CD4-positive, alpha-beta T cell treated with Interleukin-6 for 4 hours (primary cell): ENCODE measurements around the gene ZNF646.
A peak's percentile ranks its signal among the peaks of the same experiment; 100 is the strongest.

Experiments
- DNase-seq: peaks from one replicate; pipeline ENCODE4 v3.0.0-alpha.2; 2020; ENCODE audit warnings: mixed read lengths

Gene ZNF646

DNA sequence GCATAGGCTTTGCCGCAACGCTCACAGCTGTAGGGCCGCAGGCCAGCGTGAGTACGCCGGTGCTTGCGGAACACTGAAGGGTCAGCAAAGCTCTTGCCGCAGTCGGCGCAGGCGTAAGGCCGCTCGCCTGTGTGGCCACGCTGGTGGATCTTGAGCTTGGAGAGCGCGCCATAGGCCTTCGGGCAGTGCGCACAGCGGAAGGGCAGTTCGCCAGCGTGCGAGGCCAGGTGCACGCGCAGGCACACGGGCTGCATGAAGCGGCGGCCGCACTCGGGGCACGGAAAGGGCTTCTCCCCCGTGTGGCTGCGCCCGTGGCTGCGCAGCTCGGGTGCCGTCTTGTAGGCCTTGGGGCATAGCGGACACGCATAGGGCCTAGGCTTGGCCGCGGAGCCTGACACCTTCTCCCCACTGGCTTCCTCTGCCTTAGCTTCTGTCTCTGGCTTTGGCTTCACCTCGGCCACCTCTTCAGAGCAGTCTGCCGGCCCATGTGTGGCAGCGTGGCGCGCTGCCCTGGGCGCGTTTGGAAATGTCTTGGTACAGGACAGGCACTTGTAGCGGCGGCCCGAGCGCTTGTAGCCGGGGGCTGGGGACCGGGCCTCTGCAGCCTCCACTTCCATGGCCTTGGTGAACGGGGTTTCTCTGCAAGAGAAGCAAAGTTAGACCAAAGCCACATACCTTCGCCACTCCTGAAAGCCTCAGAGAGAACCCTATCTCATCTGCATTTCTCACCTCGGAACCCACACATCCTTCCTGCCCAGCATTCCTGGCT is 10.2 kb upstream of the ZNF646 start:
- peak; percentile 21 for DNase-seq

DNA sequence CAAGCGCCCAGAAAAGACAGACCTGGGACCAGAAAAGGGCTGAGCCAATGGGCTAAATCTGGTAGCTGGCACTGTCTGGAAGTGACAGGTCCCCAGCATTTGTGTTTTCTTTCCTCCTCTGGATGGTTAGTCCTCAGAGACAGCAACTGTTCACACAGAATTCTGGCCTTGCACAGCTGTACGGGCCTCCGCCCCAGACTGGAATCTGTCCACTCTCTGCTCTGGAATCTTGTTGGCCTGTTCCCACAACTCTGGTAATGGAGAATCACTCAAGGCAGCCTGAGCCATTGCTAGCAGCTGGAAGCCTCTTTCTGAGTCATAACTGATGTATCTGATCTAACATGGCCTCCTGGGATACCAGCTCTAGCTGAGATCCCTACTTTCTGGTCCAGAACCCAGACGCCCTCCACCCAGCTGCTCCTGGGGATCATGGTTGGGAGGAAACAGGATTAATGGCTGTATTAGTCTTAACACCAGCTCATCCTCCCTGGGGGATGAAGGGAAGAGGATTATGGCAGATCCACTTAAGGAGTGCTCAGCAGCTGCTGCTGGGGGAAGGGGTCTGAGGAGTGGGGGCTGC is 9.2 kb upstream of the ZNF646 start:
- DNase-seq: no peak

DNA sequence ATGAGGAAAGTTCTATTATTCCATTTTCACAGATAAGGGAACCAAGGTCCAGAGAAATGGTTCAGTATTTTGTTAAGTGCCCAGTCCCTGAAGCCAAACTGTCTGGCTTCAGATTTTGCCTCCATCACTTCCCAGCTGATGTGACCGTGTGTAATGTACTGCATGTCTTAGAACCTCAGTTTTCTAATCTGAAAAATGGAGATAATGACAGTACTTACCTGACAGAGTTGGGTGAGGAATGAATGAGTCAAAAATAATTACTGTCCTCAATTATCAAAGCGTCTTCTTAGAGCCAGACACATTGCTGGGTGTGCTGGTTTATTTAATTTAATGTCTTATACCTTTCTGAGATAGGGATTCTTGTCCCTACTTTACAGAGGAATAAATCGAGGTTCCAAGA is 6.9 kb upstream of the ZNF646 start:
- no peak for DNase-seq

DNA sequence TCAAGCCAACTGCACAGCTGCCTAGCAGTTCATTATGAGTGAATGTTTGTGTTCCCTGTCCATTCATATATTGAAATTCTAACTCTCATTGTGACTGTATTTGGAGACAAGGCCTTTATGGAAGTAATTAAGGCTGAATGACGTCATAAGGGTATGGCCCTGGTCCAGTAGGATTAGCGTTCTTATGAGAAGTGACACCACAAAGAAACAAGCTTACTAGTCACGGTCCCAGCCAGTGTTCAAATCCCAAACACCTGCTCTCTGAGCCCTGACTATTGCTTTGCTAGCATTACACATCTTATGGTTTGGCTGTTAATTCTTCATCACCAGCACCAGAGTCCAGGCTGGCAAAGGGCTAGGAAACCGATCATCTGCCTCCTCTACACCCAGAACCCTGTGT is 2.4 kb upstream of the ZNF646 start:
- no peak for DNase-seq

DNA sequence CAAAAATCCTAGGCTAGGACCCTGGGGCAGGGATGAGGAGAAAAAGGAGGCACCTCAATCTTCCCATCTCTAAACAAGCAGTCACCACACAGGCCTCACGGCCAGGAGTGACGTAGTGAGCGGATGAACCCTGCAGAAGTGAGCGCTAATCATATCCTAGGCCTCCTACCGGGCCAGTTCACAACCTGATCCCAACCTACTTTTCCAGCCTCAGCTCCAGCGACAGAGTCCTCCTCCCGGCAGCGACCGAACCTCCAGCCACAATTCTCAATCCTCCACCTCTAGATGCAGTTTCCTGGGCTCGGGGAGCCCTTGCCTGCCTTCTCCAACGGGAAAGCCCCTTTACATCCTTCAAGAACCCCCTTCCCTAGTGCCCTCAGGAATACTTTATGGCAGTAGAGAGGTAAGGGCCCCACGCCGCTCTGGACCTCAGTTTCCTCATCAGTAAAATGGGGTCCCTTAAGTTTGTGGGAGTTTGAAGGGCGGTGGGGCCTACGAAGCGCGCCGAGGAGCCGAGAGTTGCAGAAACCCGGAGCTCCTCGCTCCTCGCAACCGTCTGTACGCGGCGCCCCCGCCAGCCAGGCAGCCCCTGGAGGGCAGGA is 1.6 kb upstream of the ZNF646 start:
- DNase-seq: peak; percentile 41

DNA sequence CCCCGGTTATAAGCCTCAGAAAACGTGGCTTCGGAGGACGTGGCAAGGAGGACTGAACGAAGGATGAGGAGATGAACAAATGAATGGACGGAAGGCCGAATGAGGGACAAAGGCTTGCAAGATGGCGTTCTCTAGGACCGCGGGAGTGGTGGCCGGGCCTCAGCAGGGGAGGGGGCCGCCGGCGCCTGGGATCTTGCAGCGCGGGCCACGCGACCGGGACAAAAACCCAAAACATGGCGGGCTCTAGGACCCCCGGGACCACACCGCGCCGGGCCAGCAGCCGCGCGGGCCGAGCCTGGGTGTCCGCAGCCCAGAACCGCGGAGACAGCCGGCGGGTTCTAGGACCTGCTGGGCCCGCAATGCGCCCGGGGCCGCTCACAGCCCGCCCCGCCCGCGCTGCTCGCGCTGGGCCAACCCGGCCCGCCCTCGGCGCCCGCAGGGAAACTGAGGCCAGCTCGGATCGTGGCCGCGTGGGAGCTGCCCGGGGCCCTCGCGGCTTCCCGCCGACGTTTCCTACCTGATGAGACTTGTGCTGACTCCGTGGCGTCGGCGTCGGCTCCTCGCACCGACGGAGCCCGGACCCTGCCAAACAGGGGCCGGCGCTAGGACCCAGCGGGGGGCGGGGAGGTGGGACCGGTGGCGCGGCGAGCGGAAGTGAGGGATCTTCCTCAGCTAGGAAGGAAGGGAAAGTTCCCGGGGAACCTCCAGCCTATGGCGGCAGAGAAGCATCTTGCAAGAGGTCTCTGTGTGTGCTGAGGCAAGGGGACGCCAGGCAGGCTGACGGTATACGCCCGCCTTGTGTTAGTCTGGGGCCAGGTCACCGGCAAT is 866 bp upstream of the ZNF646 start:
- peak; percentile 85 for DNase-seq

DNA sequence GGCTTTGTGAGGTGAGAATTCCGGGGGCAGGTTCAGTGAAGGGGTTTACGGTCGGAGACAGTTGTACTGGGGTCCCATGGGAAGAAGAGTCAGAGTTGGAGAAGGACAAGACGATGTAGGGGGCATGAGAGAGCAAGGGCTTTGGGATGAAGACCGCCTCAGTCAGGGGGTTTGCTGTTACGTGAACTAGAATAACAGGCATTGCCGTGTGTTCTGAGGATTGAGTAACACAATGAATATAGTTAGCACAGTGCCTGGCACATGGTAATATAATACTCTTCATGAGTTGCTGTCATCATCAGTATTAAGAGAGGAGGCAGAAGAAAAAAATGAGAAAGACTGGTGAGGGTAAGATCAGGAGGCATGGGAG is 577 bp downstream of the ZNF646 start:
- no peak for DNase-seq

DNA sequence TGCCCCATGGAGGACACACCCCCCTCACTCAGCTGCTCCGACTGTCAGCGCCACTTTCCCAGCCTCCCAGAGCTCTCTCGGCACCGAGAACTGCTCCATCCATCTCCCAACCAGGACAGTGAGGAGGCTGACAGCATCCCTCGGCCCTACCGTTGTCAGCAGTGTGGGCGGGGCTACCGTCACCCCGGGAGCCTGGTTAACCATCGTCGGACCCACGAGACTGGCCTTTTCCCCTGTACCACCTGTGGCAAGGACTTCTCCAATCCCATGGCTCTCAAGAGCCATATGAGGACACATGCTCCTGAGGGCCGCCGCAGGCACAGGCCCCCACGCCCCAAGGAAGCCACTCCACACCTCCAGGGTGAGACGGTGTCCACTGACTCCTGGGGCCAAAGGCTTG is 2.1 kb downstream of the ZNF646 start:
- DNase-seq: no peak

DNA sequence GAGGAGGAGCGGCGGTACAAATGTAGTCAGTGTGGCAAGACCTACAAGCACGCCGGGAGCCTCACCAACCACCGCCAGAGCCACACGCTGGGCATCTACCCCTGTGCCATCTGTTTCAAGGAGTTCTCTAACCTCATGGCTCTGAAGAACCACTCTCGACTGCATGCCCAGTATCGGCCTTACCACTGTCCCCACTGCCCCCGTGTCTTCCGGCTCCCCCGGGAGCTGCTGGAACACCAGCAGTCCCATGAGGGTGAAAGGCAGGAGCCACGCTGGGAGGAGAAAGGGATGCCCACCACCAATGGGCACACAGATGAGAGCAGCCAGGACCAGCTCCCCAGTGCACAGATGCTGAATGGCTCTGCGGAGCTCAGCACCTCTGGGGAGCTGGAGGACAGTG is 2.8 kb downstream of the ZNF646 start:
- no peak for DNase-seq

DNA sequence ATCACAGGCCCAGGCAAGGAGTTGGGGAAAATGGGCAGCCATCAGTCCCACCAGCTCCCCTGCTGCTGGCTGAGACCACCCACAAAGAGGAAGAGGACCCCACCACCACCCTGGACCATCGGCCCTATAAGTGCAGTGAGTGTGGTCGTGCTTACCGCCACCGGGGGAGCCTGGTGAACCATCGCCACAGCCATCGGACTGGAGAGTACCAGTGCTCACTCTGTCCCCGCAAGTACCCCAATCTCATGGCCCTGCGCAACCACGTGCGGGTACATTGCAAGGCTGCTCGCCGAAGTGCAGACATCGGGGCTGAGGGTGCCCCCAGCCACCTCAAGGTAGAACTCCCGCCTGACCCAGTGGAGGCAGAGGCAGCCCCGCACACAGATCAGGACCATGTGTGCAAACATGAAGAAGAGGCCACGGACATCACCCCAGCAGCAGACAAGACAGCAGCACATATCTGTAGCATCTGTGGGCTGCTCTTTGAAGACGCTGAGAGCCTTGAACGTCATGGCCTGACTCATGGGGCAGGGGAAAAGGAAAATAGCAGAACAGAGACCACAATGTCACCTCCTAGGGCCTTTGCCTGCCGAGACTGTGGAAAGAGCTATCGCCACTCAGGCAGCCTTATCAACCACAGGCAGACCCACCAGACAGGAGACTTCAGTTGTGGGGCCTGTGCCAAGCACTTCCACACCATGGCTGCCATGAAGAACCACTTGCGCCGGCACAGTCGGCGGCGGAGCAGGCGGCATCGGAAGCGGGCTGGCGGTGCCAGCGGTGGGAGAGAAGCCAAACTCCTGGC is 3.6 kb downstream of the ZNF646 start:
- DNase-seq: no peak

DNA sequence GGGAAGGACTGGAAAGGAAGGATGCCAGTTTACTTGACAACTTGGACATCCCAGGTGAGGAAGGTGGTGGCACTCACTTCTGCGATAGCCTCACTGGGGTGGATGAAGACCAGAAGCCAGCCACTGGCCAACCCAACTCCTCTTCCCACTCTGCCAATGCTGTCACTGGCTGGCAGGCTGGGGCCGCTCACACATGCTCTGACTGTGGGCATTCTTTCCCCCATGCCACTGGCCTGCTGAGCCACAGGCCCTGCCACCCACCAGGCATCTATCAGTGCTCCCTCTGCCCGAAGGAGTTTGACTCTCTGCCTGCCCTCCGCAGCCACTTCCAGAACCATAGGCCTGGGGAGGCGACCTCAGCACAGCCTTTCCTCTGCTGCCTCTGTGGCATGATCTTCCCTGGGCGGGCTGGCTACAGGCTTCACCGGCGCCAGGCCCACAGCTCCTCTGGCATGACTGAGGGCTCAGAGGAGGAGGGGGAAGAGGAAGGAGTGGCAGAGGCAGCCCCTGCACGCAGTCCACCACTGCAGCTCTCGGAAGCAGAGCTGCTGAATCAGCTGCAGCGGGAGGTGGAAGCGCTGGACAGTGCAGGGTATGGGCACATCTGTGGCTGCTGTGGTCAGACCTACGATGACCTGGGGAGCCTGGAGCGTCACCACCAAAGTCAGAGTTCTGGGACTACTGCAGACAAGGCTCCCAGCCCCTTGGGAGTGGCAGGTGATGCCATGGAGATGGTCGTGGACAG is 4.5 kb downstream of the ZNF646 start:
- DNase-seq: no peak

DNA sequence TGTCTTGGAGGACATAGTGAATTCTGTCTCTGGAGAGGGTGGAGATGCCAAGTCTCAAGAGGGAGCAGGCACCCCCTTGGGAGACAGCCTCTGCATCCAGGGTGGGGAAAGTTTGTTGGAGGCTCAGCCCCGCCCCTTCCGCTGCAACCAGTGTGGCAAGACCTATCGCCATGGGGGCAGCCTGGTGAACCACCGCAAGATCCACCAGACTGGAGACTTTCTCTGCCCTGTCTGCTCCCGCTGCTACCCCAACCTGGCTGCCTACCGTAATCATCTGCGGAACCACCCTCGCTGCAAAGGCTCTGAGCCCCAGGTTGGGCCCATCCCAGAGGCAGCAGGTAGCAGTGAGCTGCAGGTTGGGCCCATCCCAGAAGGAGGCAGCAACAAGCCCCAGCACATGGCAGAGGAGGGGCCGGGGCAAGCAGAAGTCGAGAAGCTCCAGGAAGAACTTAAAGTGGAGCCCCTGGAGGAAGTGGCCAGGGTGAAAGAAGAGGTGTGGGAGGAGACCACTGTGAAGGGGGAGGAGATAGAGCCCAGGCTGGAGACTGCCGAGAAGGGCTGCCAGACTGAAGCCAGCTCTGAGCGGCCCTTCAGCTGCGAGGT is 5.2 kb downstream of the ZNF646 start:
- DNase-seq: no peak

DNA sequence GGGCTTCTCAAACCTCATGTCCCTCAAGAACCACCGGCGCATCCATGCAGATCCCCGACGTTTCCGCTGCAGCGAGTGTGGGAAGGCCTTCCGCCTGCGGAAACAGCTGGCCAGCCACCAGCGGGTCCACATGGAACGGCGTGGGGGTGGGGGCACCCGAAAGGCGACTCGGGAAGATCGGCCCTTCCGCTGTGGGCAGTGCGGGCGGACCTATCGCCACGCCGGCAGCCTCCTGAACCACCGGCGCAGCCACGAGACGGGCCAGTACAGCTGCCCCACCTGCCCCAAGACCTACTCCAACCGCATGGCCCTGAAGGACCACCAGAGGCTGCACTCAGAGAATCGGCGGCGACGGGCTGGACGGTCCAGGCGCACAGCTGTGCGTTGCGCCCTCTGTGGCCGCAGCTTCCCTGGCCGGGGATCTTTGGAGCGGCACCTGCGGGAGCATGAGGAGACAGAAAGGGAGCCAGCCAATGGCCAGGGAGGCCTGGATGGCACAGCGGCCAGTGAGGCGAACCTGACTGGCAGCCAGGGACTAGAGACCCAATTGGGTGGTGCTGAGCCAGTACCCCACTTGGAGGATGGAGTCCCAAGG is 5.9 kb downstream of the ZNF646 start:
- no peak for DNase-seq

DNA sequence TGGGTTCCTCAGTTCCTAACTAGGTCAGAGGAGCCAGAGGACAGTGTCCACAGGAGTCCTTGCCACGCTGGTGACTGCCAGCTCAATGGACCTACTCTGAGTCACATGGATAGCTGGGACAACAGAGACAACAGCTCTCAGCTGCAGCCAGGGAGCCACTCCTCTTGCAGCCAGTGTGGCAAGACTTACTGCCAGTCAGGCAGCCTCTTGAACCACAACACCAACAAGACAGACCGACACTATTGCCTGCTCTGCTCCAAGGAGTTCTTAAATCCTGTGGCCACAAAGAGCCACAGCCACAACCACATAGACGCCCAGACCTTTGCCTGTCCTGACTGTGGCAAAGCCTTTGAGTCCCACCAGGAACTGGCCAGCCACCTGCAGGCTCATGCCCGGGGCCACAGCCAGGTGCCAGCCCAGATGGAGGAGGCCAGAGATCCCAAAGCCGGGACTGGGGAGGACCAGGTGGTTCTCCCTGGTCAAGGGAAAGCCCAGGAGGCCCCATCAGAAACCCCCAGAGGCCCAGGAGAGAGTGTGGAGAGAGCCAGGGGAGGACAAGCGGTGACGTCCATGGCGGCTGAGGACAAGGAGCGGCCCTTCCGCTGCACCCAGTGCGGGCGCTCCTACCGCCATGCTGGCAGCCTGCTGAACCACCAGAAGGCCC is 6.7 kb downstream of the ZNF646 start:
- DNase-seq: no peak

DNA sequence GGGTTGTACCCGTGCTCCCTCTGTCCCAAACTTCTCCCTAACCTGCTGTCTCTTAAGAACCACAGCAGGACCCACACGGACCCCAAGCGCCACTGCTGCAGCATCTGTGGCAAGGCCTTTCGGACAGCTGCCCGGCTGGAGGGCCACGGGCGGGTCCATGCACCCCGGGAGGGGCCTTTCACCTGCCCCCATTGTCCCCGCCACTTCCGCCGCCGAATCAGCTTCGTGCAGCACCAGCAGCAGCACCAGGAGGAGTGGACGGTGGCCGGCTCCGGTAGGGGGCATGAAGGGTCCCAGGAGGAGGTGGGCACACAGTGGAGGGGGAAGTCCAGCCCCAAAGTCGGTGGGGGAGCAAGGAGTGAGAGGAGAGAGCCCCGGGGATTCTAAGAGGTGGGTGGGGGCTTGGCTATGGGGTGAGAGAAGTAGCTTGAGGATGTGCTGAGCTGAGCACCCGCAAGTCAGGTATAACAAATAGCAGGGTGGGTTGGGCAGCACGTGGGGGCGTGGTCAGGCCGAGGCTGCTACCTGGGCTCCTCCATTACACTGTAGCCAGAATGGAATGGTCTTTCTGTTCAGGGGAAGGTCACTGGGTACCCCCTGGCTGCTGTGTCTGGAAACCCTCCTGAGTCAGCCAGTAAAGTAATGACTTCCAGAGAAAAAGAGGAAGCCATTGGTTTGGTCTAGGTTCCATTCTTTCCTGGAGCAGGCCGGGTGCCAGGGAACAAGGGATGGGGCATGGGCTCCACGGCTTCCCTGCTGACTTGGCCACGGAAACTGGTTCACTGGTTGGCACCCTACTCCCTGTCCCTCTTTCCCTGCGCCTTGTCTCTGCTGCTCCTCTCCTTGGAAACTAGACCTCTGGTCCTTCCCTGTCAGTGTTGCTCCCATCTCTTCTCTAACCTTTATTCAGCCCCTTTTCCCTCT is 7.5 kb downstream of the ZNF646 start:
- no peak for DNase-seq

DNA sequence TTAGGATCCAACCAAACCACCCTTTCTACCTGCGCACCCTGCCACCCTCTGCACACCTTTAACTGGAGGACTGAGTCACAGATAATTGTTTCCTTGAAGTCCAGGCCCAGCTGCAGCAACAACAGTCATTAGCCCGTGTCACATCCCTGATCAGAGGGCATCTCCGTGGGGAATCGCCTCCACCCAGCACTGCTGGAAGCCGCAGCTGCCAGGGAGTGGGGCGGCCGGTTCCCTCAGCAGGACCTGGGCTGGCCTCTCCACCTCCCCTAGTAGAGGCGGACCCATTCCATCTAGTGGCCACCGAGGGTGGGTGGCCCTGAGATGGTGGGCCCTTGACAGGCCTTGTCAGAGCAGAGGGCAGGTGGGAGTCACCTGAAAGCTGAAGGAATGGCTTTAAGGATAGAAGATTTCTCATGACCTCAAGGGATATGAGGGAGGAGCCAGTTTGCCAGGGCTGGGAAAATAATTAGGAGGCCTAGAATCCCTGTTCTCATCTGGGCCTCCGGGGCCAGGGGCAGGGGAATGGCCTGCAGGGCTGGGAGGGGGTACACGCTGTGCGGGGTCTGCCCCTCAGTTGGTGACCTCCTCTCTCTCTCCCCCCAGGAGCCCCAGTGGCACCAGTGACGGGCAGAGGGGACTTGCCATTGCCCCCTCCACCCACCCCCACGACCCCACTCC is 8.3 kb downstream of the ZNF646 start:
- no peak for DNase-seq

DNA sequence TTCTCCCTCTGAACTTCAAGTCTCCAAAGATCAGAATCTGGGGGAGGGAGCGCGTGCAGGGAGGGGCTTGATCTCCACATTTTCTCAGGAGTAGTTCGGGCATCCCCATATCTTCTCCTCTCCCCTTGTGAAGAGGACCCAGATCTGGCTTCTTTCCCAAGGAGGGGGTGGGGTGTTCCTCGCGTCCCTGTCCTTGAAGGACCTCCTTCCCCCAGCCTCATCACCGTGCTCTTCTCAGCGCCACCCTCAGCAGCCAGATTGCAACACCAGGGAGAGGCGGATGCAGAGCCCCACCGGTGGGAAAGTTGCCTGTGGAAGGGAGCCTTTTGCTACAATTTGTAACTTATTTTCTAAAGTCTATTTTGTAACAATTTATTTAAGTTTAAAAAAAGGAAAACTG is 8.9 kb downstream of the ZNF646 start:
- DNase-seq: no peak

DNA sequence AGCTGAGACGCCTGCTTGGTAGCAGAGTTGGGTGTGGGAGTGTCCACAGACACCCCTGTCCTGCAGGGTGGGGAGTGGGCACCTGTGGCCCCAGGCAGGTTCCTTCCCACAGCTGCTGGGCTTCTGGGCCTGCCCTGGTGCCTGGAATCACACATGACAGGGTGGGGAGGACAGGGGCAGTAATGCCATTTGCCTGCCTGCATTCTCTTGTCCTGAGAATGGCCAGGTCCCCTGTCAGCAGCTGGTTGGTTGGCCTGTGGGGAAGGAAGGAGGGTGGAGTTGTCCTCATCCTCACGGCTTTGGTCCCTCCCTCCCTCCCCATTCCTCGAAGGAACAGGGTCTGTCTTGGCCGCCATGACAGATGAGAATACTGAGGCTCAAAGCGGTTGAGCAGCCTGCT is 9.3 kb downstream of the ZNF646 start:
- no peak for DNase-seq

DNA sequence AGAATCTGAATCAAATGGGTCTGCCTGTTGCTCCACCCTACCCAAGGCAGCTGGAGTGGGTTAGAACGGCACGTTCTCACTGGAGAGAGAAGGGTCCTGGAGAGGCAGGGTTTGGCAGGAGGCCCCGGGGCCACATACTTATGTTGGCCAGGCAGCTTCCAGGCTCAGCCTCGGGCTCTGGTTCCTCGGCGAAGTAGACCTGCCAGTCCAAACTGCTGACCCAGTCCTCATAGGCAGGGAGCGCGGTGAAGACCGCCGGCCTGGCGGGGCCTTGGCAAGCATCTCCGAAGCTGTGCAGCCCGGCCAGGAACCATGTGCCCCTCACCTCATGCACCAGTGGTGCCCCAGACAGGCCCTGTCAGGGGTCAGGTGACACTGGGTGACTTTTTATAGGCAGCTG is 9.8 kb downstream of the ZNF646 start:
- DNase-seq: no peak
